Prostate gland (tissue), 2 donors: Measurements from ENCODE around the gene C1orf232. TPM values are rescaled to one million over a fixed set of nuclear protein-coding genes. Genes with fewer than 3 reads are reported as not detected.

Experiments used
- DNase-seq: peaks from one replicate; pipeline ENCODE4 v3.0.0-alpha.2; 2019; ENCODE audit warnings: low spot score
- H3K27ac ChIP-seq, 2 donors: fragments of 200-600 bp; sonication (generic); 2 replicates each; pipeline ENCODE4 v1.5.1; 2017 to 2019
- H3K27me3 ChIP-seq: fragments of 200-600 bp; sonication (generic); replicated peaks from 2 replicates; pipeline ENCODE4 v1.5.1; 2019; ENCODE audit not compliant: insufficient read depth
- H3K36me3 ChIP-seq, 2 donors: fragments of 200-600 bp; sonication (generic); 1 replicate in 1 of 2; 2 replicates in 1 of 2; pipeline versions ENCODE4 v1.5.1 to v1.8.1; 2017 to 2019
- H3K4me1 ChIP-seq: fragments of 200-600 bp; sonication (generic); replicated peaks from 2 replicates; pipeline ENCODE4 v1.5.1; 2019
- H3K4me3 ChIP-seq, 2 donors: fragments of 200-600 bp; sonication (generic); 2 replicates each; pipeline ENCODE4 v1.5.1; 2017 to 2019
- H3K9me3 ChIP-seq: fragments of 200-600 bp; sonication (generic); 2 replicates; pipeline ENCODE4 v1.5.1; 2017
- CTCF ChIP-seq, 4 experiments: fragments of 200-600 bp in 2 of 4; fragments of 450-650 bp in 2 of 4; sonication (generic) in 2 of 4; IDR thresholded peaks; 1 replicate in 3 of 4; 2 replicates in 1 of 4; pipeline ENCODE4 v1.5.1; 2016 to 2019; ENCODE audit warnings: antibody characterized with exemption in 4 of 4, mild to moderate bottlenecking in 2 of 4, moderate library complexity in 2 of 4
- POLR2A ChIP-seq: fragments of 450-650 bp; IDR thresholded peaks from one replicate; pipeline ENCODE4 v1.6.1; 2016; ENCODE audit warnings: antibody characterized with exemption, mild to moderate bottlenecking
- POLR2AphosphoS5 ChIP-seq: sonication (generic); formaldehyde crosslinking; IDR thresholded peaks from one replicate; pipeline ENCODE4 v1.6.1; 2017; ENCODE audit warnings: antibody characterized with exemption
- WGBS: methylation state at CpG from one replicate; pipeline ENCODE4 v1.1.5; 2018; 5-methylcytosine and 5-hydroxymethylcytosine counted together
- intact Hi-C: fragments of 100-400 bp; cut with DNase I; formaldehyde crosslinking; loops from one replicate; pipeline ENCODE4 v1.14.2; 2022
- total RNA-seq, 2 donors: library from RNA; depleted of rRNA; stranded (reverse); fragments of >200 nt; gene quantifications; one replicate each; pipeline ENCODE4 v1.1.0, GENCODE V29; 2016

The C1orf232 gene
- total RNA-seq, 2 donors from 2014 or later = not detected

GRCh38 chr1:26181586-26182382 is 13.0 kb upstream of the C1orf232 start:
- no peak overlapping the region for H3K4me3 ChIP-seq
- TF ChIP-seq POLR2A (no peak), POLR2AphosphoS5 (no peak), CTCF (IDR thresholded peaks at IDR 0.05) (no peak)
- H3K27ac ChIP-seq = no peak overlapping the region
- no peak for DNase-seq
- no peaks in the 10 kb centered on the region for H3K9me3 ChIP-seq
- no peaks in the 10 kb centered on the region for H3K4me1 ChIP-seq
- no peaks in the 10 kb centered on the region for H3K27me3 ChIP-seq
- WGBS = 66% methylated on average over 9 of the region's 9 CpGs
- intact Hi-C loops = no loop called here
- no peaks in the 10 kb centered on the region for H3K36me3 ChIP-seq

GRCh38 chr1:26180010-26180506 is 11.3 kb upstream of the C1orf232 start:
- intact Hi-C loops = no loop called here
- no peaks in the 10 kb centered on the region for H3K4me1 ChIP-seq
- no peak overlapping the region for H3K4me3 ChIP-seq
- no peak for DNase-seq
- H3K9me3 ChIP-seq = no peaks in the 10 kb centered on the region
- H3K27ac ChIP-seq = no peak overlapping the region
- H3K27me3 ChIP-seq = no peaks in the 10 kb centered on the region
- 78% methylated on average over 4 of the region's 4 CpGs for WGBS
- no peaks in the 10 kb centered on the region for H3K36me3 ChIP-seq
- TF ChIP-seq POLR2A (no peak), POLR2AphosphoS5 (no peak), CTCF (IDR thresholded peaks at IDR 0.05) (no peak)

- Histone ChIP-seq H3K27ac (peak within 1 kb of the TSS; percentile 35 to 54), H3K36me3 (no peaks in the 10 kb centered on the region), H3K27me3 (no peaks in the 10 kb centered on the region), H3K4me3 (peak within 1 kb of the TSS; percentile 29 to 43), H3K4me1 (no peaks in the 10 kb centered on the region), H3K9me3 (no peaks in the 10 kb centered on the region)
- 25% methylated on average over 21 of the region's 21 CpGs for WGBS
- intact Hi-C loops = no loop called here
- TF ChIP-seq CTCF (IDR thresholded peaks at IDR 0.05) = peak in 1 of 4 experiments; percentile 38
- peak; percentile 68 for TF ChIP-seq POLR2AphosphoS5
- peak; percentile 44 for TF ChIP-seq POLR2A
- DNase-seq = peak; percentile 73
These were observed 8.5 kb upstream of the C1orf232 start, which contains the start of gene CNKSR1 for GRCh38 chr1:26177182-26177684. Gene CNKSR1 (plus strand): TSS chr1:26177491. CDS start chr1:26177548, 57 bp downstream.

- no peak overlapping the region for H3K4me3 ChIP-seq
- WGBS = 89% methylated on average over 8 of the region's 8 CpGs
- no peaks in the 10 kb centered on the region for H3K4me1 ChIP-seq
- H3K27me3 ChIP-seq = no peaks in the 10 kb centered on the region
- TF ChIP-seq POLR2A = no peak
- TF ChIP-seq CTCF (IDR thresholded peaks at IDR 0.05) = no peak
- no peak for TF ChIP-seq POLR2AphosphoS5
- intact Hi-C loops = no loop called here
- H3K9me3 ChIP-seq = no peaks in the 10 kb centered on the region
- H3K27ac ChIP-seq = no peak overlapping the region
- no peaks in the 10 kb centered on the region for H3K36me3 ChIP-seq
- DNase-seq = no peak
These were observed 6.6 kb upstream of the C1orf232 start for GRCh38 chr1:26175346-26175745.
